H1 (cell line): ENCODE results near the gene NDUFS4. TPM values are rescaled to one million over a fixed set of nuclear protein-coding genes. Genes with fewer than 3 reads are reported as not detected.
A peak's percentile ranks its signal among the peaks of the same experiment; 100 is the strongest.

Experiments
- CTCF ChIA-PET: fragments of 300-600 bp; sonication (Branson Sonifier 250); formaldehyde crosslinking; loops from one replicate; lab custom pipeline; 2021; ENCODE audit not compliant: partially characterized antibody; lab: Charles Lee
- POLR2A ChIA-PET: fragments of 300-600 bp; sonication (Branson Sonifier 250); formaldehyde crosslinking; loops from one replicate; lab custom pipeline; 2021; ENCODE audit warnings: inconsistent platforms; ENCODE audit not compliant: partially characterized antibody; lab: Charles Lee
- DNase-seq, 2 experiments: peaks; one replicate each; pipeline versions ENCODE4 v3.0.0 to v3.0.0-alpha.2; 2010 to 2022; ENCODE audit warnings: low spot score in 2 of 2, low read depth in 1 of 2, mixed read lengths in 1 of 2
- FAIRE-seq: peaks from 2 replicates; lab custom pipeline; 2011; peaks lifted over from hg19 to GRCh38; lab: Jason Lieb, UNC
- H2AFZ ChIP-seq: 2 replicates; pipeline ENCODE4 v1.8.1; 2012; ENCODE audit warnings: low read length, inconsistent platforms
- H2AK5ac ChIP-seq: 2 replicates; pipeline ENCODE4 v1.6.1; 2013; ENCODE audit warnings: low read depth, low read length
- H2BK120ac ChIP-seq: replicated peaks from 2 replicates; pipeline ENCODE3; 2013; ENCODE audit warnings: low read depth, low read length, inconsistent platforms
- H2BK12ac ChIP-seq: 2 replicates; pipeline ENCODE4 v1.6.1; 2013; ENCODE audit warnings: low read depth, low read length
- H2BK15ac ChIP-seq: 2 replicates; pipeline ENCODE4 v1.6.1; 2013; ENCODE audit warnings: low read length
- H2BK20ac ChIP-seq: 2 replicates; pipeline ENCODE4 v1.6.1; 2013; ENCODE audit warnings: low read length
- H2BK5ac ChIP-seq: 2 replicates; pipeline ENCODE4 v1.6.1; 2013; ENCODE audit warnings: low read depth, low read length
- H3K14ac ChIP-seq: 2 replicates; pipeline ENCODE4 v1.6.1; 2013; ENCODE audit warnings: inconsistent platforms; ENCODE audit not compliant: insufficient read length
- H3K18ac ChIP-seq: 2 replicates; pipeline ENCODE4 v1.6.1; 2013; ENCODE audit warnings: low read length; ENCODE audit errors: extremely low read depth
- H3K23ac ChIP-seq: 2 replicates; pipeline ENCODE4 v1.6.1; 2013; ENCODE audit warnings: inconsistent platforms; ENCODE audit not compliant: insufficient read length
- H3K23me2 ChIP-seq: 2 replicates; pipeline ENCODE4 v1.6.1; 2013; ENCODE audit warnings: low read depth, low read length
- H3K27ac ChIP-seq: 2 replicates; pipeline ENCODE4 v1.6.1; 2011; ENCODE audit warnings: low read depth, low read length, inconsistent platforms
- H3K27me3 ChIP-seq, 4 experiments: replicated peaks in 1 of 4; 1 replicate in 1 of 4; 2 replicates in 3 of 4; pipeline versions ENCODE4 v1.6.1 to v1.8.1; 2011 to 2013; ENCODE audit warnings: low read length in 3 of 4, mild to moderate bottlenecking in 3 of 4, inconsistent platforms in 2 of 4, mixed read lengths in 2 of 4, moderate library complexity in 1 of 4; ENCODE audit not compliant: control insufficient read depth in 3 of 4, insufficient read depth in 3 of 4; ENCODE audit errors: extremely low read depth in 1 of 4
- H3K36me3 ChIP-seq, 4 experiments: 2 replicates each; pipeline versions ENCODE4 v1.6.1 to v1.8.1; 2011 to 2013; ENCODE audit warnings: mild to moderate bottlenecking in 4 of 4, low read length in 3 of 4, moderate library complexity in 2 of 4, control low read depth in 1 of 4, inconsistent platforms in 1 of 4; ENCODE audit not compliant: insufficient read depth in 4 of 4, control insufficient read depth in 2 of 4
- H3K4ac ChIP-seq: replicated peaks from 2 replicates; pipeline ENCODE3; 2013; ENCODE audit warnings: low read length, low read depth, mixed read lengths, inconsistent platforms; ENCODE audit not compliant: insufficient read length
- H3K4me1 ChIP-seq, 4 experiments: replicated peaks in 1 of 4; 1 replicate in 1 of 4; 2 replicates in 3 of 4; pipeline versions ENCODE4 v1.6.1 to v1.8.1; 2011 to 2013; ENCODE audit warnings: low read length in 3 of 4, inconsistent platforms in 2 of 4, mixed read lengths in 1 of 4; ENCODE audit not compliant: insufficient read depth in 4 of 4, control insufficient read depth in 3 of 4
- H3K4me2 ChIP-seq, 2 experiments: 2 replicates each; pipeline versions ENCODE4 v1.6.1 to v1.8.1; 2011 to 2013; ENCODE audit warnings: low read depth in 2 of 2, low read length in 2 of 2, control low read depth in 1 of 2, inconsistent platforms in 1 of 2, mild to moderate bottlenecking in 1 of 2; ENCODE audit not compliant: insufficient read depth in 1 of 2
- H3K4me3 ChIP-seq, 4 experiments: fragments of 200-600, 300-600 bp in 1 of 4; sonication (generic), shearing (Covaris generic), sonication (Bioruptor Twin) in 1 of 4; 2 replicates each; pipeline versions ENCODE4 v1.5.1 to v1.8.1; 2011 to 2016; ENCODE audit warnings: low read length in 4 of 4, low read depth in 3 of 4, control low read depth in 2 of 4, inconsistent platforms in 2 of 4, mild to moderate bottlenecking in 2 of 4, mixed read lengths in 1 of 4, moderate library complexity in 1 of 4; ENCODE audit not compliant: insufficient read depth in 2 of 4; ENCODE audit errors: extremely low read depth in 1 of 4
- H3K56ac ChIP-seq: replicated peaks from 2 replicates; pipeline ENCODE3; 2013; ENCODE audit warnings: low read depth, mild to moderate bottlenecking, mixed read lengths, low read length, inconsistent platforms; ENCODE audit not compliant: insufficient read length
- H3K79me1 ChIP-seq: 2 replicates; pipeline ENCODE4 v1.6.1; 2013; ENCODE audit warnings: low read depth, low read length, control low read depth
- H3K79me2 ChIP-seq, 2 experiments: 2 replicates each; pipeline versions ENCODE4 v1.6.1 to v1.8.1; 2012 to 2013; ENCODE audit warnings: low read length in 2 of 2, mild to moderate bottlenecking in 2 of 2, inconsistent platforms in 1 of 2; ENCODE audit not compliant: insufficient read depth in 2 of 2, control insufficient read depth in 1 of 2
- H3K9ac ChIP-seq, 4 experiments: replicated peaks in 1 of 4; 1 replicate in 1 of 4; 2 replicates in 3 of 4; pipeline versions ENCODE4 v1.6.1 to v1.8.1; 2011 to 2013; ENCODE audit warnings: low read depth in 3 of 4, low read length in 3 of 4, control low read depth in 2 of 4, mild to moderate bottlenecking in 2 of 4, moderate library complexity in 2 of 4, inconsistent platforms in 1 of 4; ENCODE audit errors: extremely low read depth in 1 of 4
- H3K9me3 ChIP-seq, 2 experiments: 2 replicates each; pipeline versions ENCODE4 v1.6.1 to v1.8.1; 2012 to 2013; ENCODE audit warnings: mild to moderate bottlenecking in 2 of 2, moderate library complexity in 2 of 2, control low read depth in 1 of 2, inconsistent platforms in 1 of 2, low read depth in 1 of 2, low read length in 1 of 2, mixed read lengths in 1 of 2; ENCODE audit not compliant: insufficient read depth in 2 of 2
- H4K20me1 ChIP-seq, 2 experiments: replicated peaks in 1 of 2; 2 replicates each; pipeline versions ENCODE3 to v1.8.1; 2011 to 2013; ENCODE audit warnings: inconsistent platforms in 2 of 2, low read length in 2 of 2, mild to moderate bottlenecking in 1 of 2; ENCODE audit not compliant: insufficient read depth in 2 of 2, control insufficient read depth in 1 of 2
- H4K5ac ChIP-seq: 2 replicates; pipeline ENCODE4 v1.6.1; 2013; ENCODE audit warnings: low read length, low read depth, mixed read lengths, inconsistent platforms; ENCODE audit not compliant: insufficient read length
- H4K8ac ChIP-seq: 2 replicates; pipeline ENCODE4 v1.8.0; 2013; ENCODE audit warnings: mild to moderate bottlenecking, moderate library complexity, low read length, inconsistent platforms; ENCODE audit not compliant: insufficient read depth; ENCODE audit errors: extremely low read depth
- H4K91ac ChIP-seq: replicated peaks from 2 replicates; pipeline ENCODE3; 2013; ENCODE audit warnings: low read length, mixed read lengths, inconsistent platforms; ENCODE audit not compliant: insufficient read length
- EGR1 ChIP-seq: IDR thresholded peaks from 2 replicates; pipeline ENCODE4 v1.6.1; 2011; ENCODE audit warnings: low read depth, low read length, borderline replicate concordance
- JUN ChIP-seq: IDR thresholded peaks from 2 replicates; pipeline ENCODE4 v1.6.1; 2011; ENCODE audit warnings: low read depth, mild to moderate bottlenecking, improper control_type of control experiment, low read length
- JUND ChIP-seq: IDR thresholded peaks from 2 replicates; pipeline ENCODE4 v1.6.1; 2011; ENCODE audit warnings: mild to moderate bottlenecking, improper control_type of control experiment, low read length
- POLR2A ChIP-seq, 2 experiments: IDR thresholded peaks; 1 replicate in 1 of 2; 2 replicates in 1 of 2; pipeline ENCODE4 v1.6.1; 2011; ENCODE audit warnings: low read depth in 2 of 2, low read length in 2 of 2, mild to moderate bottlenecking in 2 of 2; ENCODE audit errors: control extremely low read depth in 1 of 2
- TEAD4 ChIP-seq: IDR thresholded peaks from 2 replicates; pipeline ENCODE4 v1.6.1; 2012; ENCODE audit warnings: low read depth, low read length, inconsistent platforms, mixed read lengths
- WGBS, 2 experiments: shearing (Covaris generic) in 1 of 2; methylation state at CpG; one replicate each; pipeline versions ENCODE4 v1.1.6 to v1.1.7; 2013 to 2015; ENCODE audit warnings: low lambda C conversion rate in 2 of 2, mixed read lengths in 2 of 2, inconsistent platforms in 1 of 2, low coverage in 1 of 2, missing lambda C conversion rate in 1 of 2; ENCODE audit not compliant: insufficient replicate concordance in 2 of 2, insufficient coverage in 1 of 2, insufficient read length in 1 of 2; ENCODE audit errors: extremely low coverage in 1 of 2, missing lambda C conversion rate in 1 of 2; 5-methylcytosine and 5-hydroxymethylcytosine counted together
- polyA plus RNA-seq, 7 experiments: library from polyadenylated mRNA; depleted of rRNA in 3 of 7; stranded (reverse) in 5 of 7; unstranded in 2 of 7; fragments of >200 nt in 5 of 7; fragments of 200-250 nt in 2 of 7; gene quantifications; 1 replicate in 5 of 7; 2 replicates in 1 of 7; 4 replicates in 1 of 7; pipeline versions ENCODE4 v1.2.1 to v1.2.3, GENCODE V29; 2011 to 2013; ENCODE audit warnings: missing spikeins in 2 of 7, mixed read lengths in 2 of 7
- total RNA-seq: library from RNA; stranded (reverse); fragmentation: NEBNext Ultra II Directional; extraction: Animal tissue kit (Norgen Biotek cat#: 25700); gene quantifications from 2 replicates; pipeline ENCODE4 v1.2.1, GENCODE V29; 2021

The NDUFS4 gene
- total and polyA plus RNA-seq, 2 of the 8 experiments (the other 6 are each of a cell fraction or from before 2014, with no cell fraction given), result 74.6 to 75.9 TPM

GRCh38 chr5:53543401-53543800 lies 17.0 kb upstream of the NDUFS4 start:
- Histone ChIP-seq H3K79me1 (no peaks in the 10 kb centered on the region), H4K91ac (no peak overlapping the region), H4K20me1 (no peaks in the 10 kb centered on the region), H3K4me3 (no peak overlapping the region), H2BK20ac (no peak overlapping the region), H2BK5ac (no peak overlapping the region), H3K9me3 (peaks cover 0 to 4% of the 10 kb centered on the region in 2 experiments; a peak in 1 of 4 replicates), H3K4me1 (peaks cover 0 to 10% (median 5%) of the 10 kb centered on the region in 4 experiments; a peak in 3 of 7 replicates), H2BK15ac (no peak overlapping the region), H4K5ac (no peak overlapping the region), H2AFZ (no peak overlapping the region), H4K8ac (no peak overlapping the region), H3K36me3 (no peaks in the 10 kb centered on the region), H3K4ac (no peak overlapping the region), H3K56ac (no peak overlapping the region), H2BK120ac (no peak overlapping the region), H3K27ac (no peak overlapping the region), H3K9ac (no peak overlapping the region; a peak in 1 of 7 replicates), H3K18ac (peak overlapping the region; percentile 43; the same call in 1 of the 2 replicates), H2AK5ac (no peak overlapping the region), H2BK12ac (no peak overlapping the region), H3K23me2 (no peaks in the 10 kb centered on the region), H3K23ac (no peak overlapping the region), H3K79me2 (no peaks in the 10 kb centered on the region), H3K4me2 (peak overlapping the region in 1 of 2 experiments; percentile 17; a peak in 1 of 4 replicates), H3K27me3 (no peaks in the 10 kb centered on the region), H3K14ac (no peak overlapping the region)
- ChIA-PET CTCF (interaction anchor here (1.3 kb wide), 1 partner anchor 42 kb away, joined by 3 read pairs; no protein-coding TSS in a partner anchor), POLR2A (no interaction called here)
- FAIRE-seq, result no peak
- 85% methylated on average over 2 of the region's 2 CpGs; no CpG with 5 or more reads in 1 of the 2 experiments for WGBS, 2 experiments
- DNase-seq, result no peak
- TF ChIP-seq EGR1, result no peak
- TF ChIP-seq POLR2A (IDR thresholded peaks at IDR 0.05; ENCODE audit: control extremely low read depth in 1 of 2, low read depth in 2 of 2, low read length in 2 of 2), result no peak
- TF ChIP-seq TEAD4, result no peak
- no peak for TF ChIP-seq JUN
- no peak for TF ChIP-seq JUND
